22Rv1 (cell line): ENCODE measurements around the gene MAP3K14.

Experiments used
- H3K27ac ChIP-seq: fragments of 450-650 bp; 2 replicates; pipeline ENCODE4 v1.5.1; 2017
- ZFX ChIP-seq: fragments of 450-650 bp; IDR thresholded peaks from 2 replicates; pipeline ENCODE4 v1.6.1; 2017; ENCODE audit warnings: antibody characterized with exemption, borderline replicate concordance
- TF ChIP-seq, protein P1 (sequence below): fragments of 450-650 bp; IDR thresholded peaks from 2 replicates; pipeline ENCODE4 v1.5.1; 2017; ENCODE audit warnings: mild to moderate bottlenecking

MAP3K14 gene

DNA sequence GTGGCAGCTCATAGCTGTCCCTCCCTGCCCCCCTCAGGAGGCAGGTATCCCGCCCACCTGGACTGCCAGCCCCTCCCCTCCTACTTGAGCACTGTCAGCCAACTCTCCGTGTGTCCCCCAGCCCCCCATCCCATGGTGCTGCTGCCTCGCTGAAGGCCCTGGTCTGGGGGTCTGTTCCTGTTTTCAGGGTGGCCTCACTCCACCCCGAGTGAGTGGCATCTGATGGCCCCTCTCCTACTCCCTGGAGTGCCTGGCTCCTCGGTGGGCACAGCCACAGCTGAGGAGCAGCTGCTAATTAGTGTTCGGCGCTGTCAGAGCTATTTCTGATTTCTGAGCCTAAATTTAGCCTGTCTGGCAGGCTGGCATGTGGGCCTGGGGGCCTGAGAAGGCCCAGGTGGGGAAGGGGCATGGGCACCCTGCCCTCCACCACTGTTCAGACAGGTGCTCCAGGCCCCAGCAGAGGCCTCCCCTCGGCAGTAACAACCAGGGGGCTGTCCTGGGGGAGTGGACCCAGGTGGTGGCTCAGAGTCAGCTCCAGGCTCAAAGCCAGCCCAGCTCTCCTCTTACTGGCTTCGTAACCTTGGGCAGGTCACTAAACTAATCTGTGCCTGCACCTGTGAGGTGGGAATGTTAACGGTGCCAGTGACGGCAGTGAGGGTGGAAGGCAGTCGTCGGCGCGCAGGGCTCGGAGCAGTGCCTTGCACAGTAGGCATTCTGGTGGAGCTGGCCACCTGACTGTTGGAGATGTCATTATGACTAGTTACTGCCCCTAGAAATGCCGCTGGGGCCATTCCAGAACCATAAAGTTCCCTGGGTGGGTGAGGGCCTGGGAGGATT lies 88.7 kb downstream of the MAP3K14 start:
- no peak overlapping the region for H3K27ac ChIP-seq
- TF ChIP-seq, protein P1, sequence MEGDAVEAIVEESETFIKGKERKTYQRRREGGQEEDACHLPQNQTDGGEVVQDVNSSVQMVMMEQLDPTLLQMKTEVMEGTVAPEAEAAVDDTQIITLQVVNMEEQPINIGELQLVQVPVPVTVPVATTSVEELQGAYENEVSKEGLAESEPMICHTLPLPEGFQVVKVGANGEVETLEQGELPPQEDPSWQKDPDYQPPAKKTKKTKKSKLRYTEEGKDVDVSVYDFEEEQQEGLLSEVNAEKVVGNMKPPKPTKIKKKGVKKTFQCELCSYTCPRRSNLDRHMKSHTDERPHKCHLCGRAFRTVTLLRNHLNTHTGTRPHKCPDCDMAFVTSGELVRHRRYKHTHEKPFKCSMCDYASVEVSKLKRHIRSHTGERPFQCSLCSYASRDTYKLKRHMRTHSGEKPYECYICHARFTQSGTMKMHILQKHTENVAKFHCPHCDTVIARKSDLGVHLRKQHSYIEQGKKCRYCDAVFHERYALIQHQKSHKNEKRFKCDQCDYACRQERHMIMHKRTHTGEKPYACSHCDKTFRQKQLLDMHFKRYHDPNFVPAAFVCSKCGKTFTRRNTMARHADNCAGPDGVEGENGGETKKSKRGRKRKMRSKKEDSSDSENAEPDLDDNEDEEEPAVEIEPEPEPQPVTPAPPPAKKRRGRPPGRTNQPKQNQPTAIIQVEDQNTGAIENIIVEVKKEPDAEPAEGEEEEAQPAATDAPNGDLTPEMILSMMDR: no peak
- no peak for TF ChIP-seq ZFX

DNA sequence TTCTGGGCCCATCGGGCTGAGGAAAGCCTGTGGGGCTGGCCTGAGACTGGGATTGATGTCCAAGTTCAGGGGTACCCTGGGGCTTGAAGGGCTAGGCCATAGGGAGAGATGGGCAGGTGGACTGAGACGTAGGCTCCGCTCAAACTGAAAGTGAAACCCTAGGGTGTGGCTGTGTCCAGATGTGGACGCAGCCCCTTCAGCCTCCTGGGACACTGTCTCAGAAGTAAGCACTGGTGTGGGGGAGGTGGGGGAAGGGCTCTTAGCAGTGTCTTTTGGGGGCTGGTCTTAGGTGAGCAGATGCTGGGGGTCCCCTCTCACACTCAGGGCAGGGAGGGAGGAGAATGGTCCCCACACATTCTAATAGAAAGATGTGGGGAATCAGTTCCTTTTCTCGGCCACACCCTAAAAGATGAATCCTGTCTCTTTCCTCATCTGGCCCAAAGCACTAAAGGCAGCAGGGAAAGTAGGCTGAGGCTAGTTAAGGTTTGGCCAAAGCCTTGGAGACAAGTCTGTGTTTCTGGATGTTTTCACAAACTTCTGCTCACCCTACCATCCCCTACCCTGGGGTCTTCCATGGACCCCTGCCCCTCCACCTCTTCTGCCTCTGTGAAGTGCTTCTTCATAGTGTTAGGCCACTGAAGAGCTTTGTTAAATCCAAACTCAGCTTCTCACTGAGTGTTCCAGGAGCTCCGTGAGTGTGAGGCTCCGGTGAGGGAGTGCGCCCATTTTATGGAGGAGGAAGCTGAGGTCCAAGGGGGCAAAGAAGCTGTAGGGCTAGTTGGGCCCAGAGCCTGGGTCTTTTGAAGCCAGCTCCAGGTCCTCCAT lies 89.5 kb downstream of the MAP3K14 start:
- H3K27ac ChIP-seq: no peak overlapping the region
- TF ChIP-seq, protein P1: no peak
- no peak for TF ChIP-seq ZFX

DNA sequence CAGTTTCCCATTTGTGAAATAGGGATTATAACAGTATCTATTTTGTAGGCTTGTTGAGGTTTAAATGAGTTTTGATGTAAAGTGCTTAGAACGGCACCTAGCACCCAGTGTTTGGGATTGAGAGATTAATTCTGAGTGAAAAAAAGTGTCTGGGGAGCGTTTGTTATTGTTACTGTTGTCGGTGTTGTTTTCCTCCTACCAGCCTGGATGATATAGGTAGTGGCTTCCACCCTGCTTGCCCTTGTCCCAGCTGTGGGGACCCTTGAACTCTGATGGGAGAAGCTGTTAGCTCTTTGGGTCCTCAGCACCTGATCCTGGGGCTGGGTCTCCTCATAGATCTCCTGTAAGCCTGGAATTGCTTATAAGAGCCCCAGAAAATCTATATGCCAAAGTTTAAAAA lies 90.2 kb downstream of the MAP3K14 start:
- TF ChIP-seq ZFX: no peak
- TF ChIP-seq, protein P1: no peak
- no peak overlapping the region for H3K27ac ChIP-seq

DNA sequence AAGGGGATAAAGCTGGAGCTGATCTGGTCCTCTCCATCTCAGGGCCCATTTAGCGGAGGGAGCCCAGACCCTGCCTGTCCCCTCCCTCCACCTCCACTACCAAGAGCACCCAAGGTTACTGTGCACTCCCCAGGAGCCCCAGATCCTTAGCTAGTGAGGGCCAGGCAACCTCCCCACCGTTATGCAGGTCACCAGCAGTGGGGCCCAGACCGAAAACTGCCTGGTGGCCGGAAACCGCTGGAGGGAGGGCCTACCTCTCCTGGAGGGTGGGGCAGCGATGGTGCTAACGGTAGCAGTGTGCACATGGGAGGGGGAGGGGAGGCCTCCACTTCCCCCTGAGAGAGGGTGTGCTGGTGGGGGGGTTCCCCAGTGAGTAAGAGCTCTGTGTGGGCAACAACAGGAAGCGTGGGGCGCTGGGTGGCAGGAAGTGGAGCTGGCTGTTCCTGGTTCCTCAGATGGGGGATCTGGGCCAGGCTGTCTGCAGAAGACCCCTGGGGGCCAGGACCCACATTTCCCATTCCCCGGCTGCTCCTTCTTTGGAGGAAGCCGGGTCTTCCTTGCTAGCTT lies 90.8 kb downstream of the MAP3K14 start:
- H3K27ac ChIP-seq: no peak overlapping the region

DNA sequence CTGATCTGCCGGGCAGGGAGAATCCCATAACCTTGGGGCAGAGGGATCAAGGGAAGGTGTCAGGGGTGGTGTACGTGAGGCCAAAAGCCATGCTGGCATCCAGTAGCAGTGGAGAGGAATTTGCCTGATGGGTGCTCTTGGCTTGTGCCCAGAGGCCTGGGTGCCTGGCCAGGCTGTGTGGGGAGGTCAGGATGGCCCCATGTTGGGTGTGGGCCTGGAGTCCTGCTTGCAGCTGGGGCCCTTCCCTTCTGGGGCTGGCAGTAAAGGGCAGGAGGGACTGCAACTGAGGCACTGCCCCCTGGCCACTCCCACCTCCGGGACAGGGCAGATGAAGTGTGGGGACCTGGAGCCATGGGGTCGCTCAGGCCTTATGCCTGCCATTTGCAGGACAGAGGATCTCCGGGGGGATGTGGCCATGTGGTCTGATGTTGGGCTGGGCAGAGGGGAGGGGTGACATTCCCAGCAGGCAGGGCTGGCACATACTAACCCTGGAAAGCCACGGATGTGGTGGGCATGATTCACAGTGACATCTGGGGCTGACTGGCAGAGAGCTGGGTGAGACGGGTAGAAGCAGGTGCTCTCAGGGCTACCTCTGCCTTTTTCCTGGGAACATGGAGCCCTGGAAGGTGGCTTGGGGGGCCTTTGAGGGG lies 91.6 kb downstream of the MAP3K14 start:
- no peak for TF ChIP-seq ZFX
- TF ChIP-seq, protein P1: no peak
- no peak overlapping the region for H3K27ac ChIP-seq

More for the DNA sequence above, 90.8 kb downstream of the MAP3K14 start:
- TF ChIP-seq, protein P1: no peak
- no peak for TF ChIP-seq ZFX

DNA sequence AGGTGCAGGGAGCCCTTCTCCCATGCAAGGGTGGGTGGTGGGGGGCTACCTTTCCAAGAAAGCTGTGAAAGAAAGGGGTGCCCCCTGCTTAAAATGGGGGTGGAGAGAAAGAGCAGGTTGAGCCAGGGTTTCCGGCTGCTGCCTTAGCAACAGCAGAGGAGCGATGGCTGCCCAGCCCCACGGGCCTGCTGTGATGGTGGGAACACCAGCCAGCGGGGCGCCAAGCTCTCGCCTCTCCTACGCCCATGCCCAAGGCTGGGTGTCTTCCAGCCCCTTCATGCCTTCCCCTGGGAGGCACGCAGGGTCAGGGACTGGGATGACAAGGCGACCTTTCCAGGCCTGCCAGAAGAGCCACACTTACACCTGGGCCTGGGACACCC lies 92.2 kb downstream of the MAP3K14 start:
- H3K27ac ChIP-seq: no peak overlapping the region
- no peak for TF ChIP-seq ZFX
- TF ChIP-seq, protein P1: no peak
